T1000 (cell line): Measurements from ENCODE around the gene SLC2A9.

Source experiments
- DNase-seq: peaks from one replicate; lab custom pipeline; 2025; ENCODE audit warnings: mixed read lengths; lab: John Stamatoyannopoulos, UW

Gene SLC2A9

GRCh38 chr4:10020871-10021652 is at the start of gene SLC2A9:
Gene SLC2A9 (minus strand): TSS chr4:10021497. CDS start chr4:10021429, 68 bp downstream.
- no peak for DNase-seq

GRCh38 chr4:10069075-10069642 is 47.9 kb upstream of the SLC2A9 start:
- DNase-seq, result no peak

GRCh38 chr4:10066670-10067651 is 45.7 kb upstream of the SLC2A9 start:
- no peak for DNase-seq

- no peak for DNase-seq
These were observed 44.9 kb upstream of the SLC2A9 start for GRCh38 chr4:10066206-10066605.

GRCh38 chr4:10063544-10064300 is 42.4 kb upstream of the SLC2A9 start:
- no peak for DNase-seq

GRCh38 chr4:10061650-10062415 is 40.5 kb upstream of the SLC2A9 start:
- DNase-seq, result no peak

GRCh38 chr4:10058371-10058770 is 37.1 kb upstream of the SLC2A9 start:
- no peak for DNase-seq

- no peak for DNase-seq
These were observed 35.7 kb upstream of the SLC2A9 start for GRCh38 chr4:10057023-10057395.

GRCh38 chr4:10056334-10057022 is 35.2 kb upstream of the SLC2A9 start:
- no peak for DNase-seq

GRCh38 chr4:10055871-10056270 is 34.6 kb upstream of the SLC2A9 start:
- no peak for DNase-seq

- no peak for DNase-seq
These were observed 33.3 kb upstream of the SLC2A9 start for GRCh38 chr4:10054571-10055041.

GRCh38 chr4:10053635-10054453 is 32.5 kb upstream of the SLC2A9 start:
- no peak for DNase-seq

GRCh38 chr4:10051517-10052135 is 30.3 kb upstream of the SLC2A9 start:
- DNase-seq, result no peak

- DNase-seq, result no peak
These were observed 29.4 kb upstream of the SLC2A9 start for GRCh38 chr4:10050721-10051120.

GRCh38 chr4:10050261-10050661 is 29.0 kb upstream of the SLC2A9 start:
- DNase-seq, result no peak

- no peak for DNase-seq
These were observed 27.8 kb upstream of the SLC2A9 start for GRCh38 chr4:10048941-10049697.

- no peak for DNase-seq
These were observed 26.7 kb upstream of the SLC2A9 start for GRCh38 chr4:10047967-10048366.

GRCh38 chr4:10046471-10046870 is 25.2 kb upstream of the SLC2A9 start:
- no peak for DNase-seq
